K562 (cell line): ENCODE measurements around the gene TUBB6. TPM values are rescaled to one million over a fixed set of nuclear protein-coding genes. Genes with fewer than 3 reads are reported as not detected.

Source experiments
- CBX1 ChIP-seq: sonication (generic); IDR thresholded peaks from 2 replicates; pipeline ENCODE4 v1.6.1; 2016; ENCODE audit warnings: antibody characterized with exemption, low read depth, mild to moderate bottlenecking
- CREBBP ChIP-seq: IDR thresholded peaks from one replicate; pipeline ENCODE4 v1.6.1; 2012; ENCODE audit warnings: low read depth, mild to moderate bottlenecking, control low read depth, inconsistent platforms, low read length
- NFIX ChIP-seq: fragments of 250-450 bp; sonication (Bioruptor Pico); IDR thresholded peaks from 2 replicates; pipeline ENCODE4 v1.4.0; 2020; ENCODE audit warnings: low read depth, mild to moderate bottlenecking, moderate library complexity
- NFXL1 ChIP-seq: fragments of 450-650 bp; formaldehyde crosslinking; IDR thresholded peaks from 2 replicates; pipeline ENCODE4 v1.4.0; 2021; ENCODE audit warnings: mild to moderate bottlenecking
- NR2C1 ChIP-seq, 2 experiments: fragments of 450-650 bp; IDR thresholded peaks; 2 replicates each; pipeline ENCODE4 v1.6.1; 2017; ENCODE audit warnings: mild to moderate bottlenecking in 2 of 2, antibody characterized with exemption in 1 of 2, inconsistent platforms in 1 of 2, missing compliant biosample characterization in 1 of 2, missing genetic modification characterization in 1 of 2
- PML ChIP-seq: IDR thresholded peaks from 2 replicates; pipeline ENCODE4 v1.6.1; 2012; ENCODE audit warnings: low read length, inconsistent platforms
- RFX7 ChIP-seq: fragments of 250-450 bp; sonication (Bioruptor Pico); IDR thresholded peaks from 2 replicates; pipeline ENCODE4 v1.5.1; 2021; ENCODE audit warnings: mild to moderate bottlenecking
- XRCC5 ChIP-seq: fragments of 200-400 bp; formaldehyde crosslinking; IDR thresholded peaks from 2 replicates; pipeline ENCODE4 v1.6.1; 2017; ENCODE audit warnings: low read depth, mild to moderate bottlenecking, low read length
- ZKSCAN1 ChIP-seq: fragments of 150-350 bp; IDR thresholded peaks from 2 replicates; pipeline ENCODE4 v1.6.1; 2016; ENCODE audit warnings: low read depth, low read length
- polyA plus RNA-seq, 8 experiments: library from polyadenylated mRNA; depleted of rRNA in 4 of 8; stranded (reverse) in 5 of 8; unstranded in 3 of 8; fragments of >200 nt; fragmentation: Nextera tagmentation in 2 of 8; fragmentation: Illumina TruSeq in 1 of 8; extraction: Ambion mirVana in 2 of 8; extraction: Trizol in 1 of 8; gene quantifications; 2 replicates each; pipeline versions ENCODE4 v1.2.1 to v1.2.3, GENCODE V29; 2011 to 2014; ENCODE audit warnings: inconsistent platforms in 1 of 8, missing spikeins in 1 of 8
- total RNA-seq, 7 experiments: library from RNA; depleted of rRNA in 6 of 7; stranded (reverse); fragments of >200 nt in 6 of 7; fragmentation: Illumina TruSeq in 2 of 7; extraction: Trizol in 2 of 7; gene quantifications; 2 replicates each; pipeline versions ENCODE4 v1.2.1 to v1.2.3, GENCODE V29; 2011 to 2021; ENCODE audit warnings: low replicate concordance in 1 of 7
- TF ChIP-seq, protein P1 (sequence below): fragments of 450-650 bp; IDR thresholded peaks from 2 replicates; pipeline ENCODE4 v1.6.1; 2016; ENCODE audit warnings: mild to moderate bottlenecking, moderate library complexity

TUBB6 gene
- total and polyA plus RNA-seq, 9 of the 15 experiments (the other 6 are each of a cell fraction or from before 2014, with no cell fraction given): 43.9 to 404 (median 81.1) TPM

DNA sequence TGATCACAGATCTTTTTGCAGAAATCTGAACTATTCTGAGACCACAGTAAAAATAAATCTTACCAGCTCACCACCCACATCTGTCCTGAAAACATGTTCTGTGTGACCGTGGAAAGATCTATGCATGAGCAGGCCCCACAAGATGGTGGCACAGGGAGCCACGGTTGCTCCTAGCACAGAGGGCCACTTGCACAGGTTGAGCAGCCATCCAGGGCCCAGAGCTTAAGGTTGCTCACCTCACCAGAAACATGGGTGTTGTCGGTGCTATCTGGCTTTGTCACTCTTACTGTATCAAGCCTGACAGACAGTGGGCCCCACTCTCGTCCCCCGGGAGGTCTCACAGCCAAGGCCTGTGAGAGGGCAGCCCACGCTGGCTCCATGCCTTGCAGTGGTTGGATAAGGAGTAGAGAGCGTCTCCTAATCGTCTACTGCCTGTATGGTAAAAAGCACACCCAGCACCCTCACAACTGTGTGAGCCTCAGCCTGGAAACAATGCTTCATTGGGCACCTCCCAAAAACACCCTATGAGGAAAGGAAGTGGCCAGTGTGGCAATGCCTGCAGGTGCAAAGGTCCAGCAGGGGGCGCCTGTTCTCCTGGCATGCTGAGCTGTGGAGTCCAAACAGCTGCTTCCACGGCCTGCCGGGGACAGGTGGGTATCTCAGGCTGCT is 19.6 kb downstream of the TUBB6 start (continued):
- TF ChIP-seq, protein P1, sequence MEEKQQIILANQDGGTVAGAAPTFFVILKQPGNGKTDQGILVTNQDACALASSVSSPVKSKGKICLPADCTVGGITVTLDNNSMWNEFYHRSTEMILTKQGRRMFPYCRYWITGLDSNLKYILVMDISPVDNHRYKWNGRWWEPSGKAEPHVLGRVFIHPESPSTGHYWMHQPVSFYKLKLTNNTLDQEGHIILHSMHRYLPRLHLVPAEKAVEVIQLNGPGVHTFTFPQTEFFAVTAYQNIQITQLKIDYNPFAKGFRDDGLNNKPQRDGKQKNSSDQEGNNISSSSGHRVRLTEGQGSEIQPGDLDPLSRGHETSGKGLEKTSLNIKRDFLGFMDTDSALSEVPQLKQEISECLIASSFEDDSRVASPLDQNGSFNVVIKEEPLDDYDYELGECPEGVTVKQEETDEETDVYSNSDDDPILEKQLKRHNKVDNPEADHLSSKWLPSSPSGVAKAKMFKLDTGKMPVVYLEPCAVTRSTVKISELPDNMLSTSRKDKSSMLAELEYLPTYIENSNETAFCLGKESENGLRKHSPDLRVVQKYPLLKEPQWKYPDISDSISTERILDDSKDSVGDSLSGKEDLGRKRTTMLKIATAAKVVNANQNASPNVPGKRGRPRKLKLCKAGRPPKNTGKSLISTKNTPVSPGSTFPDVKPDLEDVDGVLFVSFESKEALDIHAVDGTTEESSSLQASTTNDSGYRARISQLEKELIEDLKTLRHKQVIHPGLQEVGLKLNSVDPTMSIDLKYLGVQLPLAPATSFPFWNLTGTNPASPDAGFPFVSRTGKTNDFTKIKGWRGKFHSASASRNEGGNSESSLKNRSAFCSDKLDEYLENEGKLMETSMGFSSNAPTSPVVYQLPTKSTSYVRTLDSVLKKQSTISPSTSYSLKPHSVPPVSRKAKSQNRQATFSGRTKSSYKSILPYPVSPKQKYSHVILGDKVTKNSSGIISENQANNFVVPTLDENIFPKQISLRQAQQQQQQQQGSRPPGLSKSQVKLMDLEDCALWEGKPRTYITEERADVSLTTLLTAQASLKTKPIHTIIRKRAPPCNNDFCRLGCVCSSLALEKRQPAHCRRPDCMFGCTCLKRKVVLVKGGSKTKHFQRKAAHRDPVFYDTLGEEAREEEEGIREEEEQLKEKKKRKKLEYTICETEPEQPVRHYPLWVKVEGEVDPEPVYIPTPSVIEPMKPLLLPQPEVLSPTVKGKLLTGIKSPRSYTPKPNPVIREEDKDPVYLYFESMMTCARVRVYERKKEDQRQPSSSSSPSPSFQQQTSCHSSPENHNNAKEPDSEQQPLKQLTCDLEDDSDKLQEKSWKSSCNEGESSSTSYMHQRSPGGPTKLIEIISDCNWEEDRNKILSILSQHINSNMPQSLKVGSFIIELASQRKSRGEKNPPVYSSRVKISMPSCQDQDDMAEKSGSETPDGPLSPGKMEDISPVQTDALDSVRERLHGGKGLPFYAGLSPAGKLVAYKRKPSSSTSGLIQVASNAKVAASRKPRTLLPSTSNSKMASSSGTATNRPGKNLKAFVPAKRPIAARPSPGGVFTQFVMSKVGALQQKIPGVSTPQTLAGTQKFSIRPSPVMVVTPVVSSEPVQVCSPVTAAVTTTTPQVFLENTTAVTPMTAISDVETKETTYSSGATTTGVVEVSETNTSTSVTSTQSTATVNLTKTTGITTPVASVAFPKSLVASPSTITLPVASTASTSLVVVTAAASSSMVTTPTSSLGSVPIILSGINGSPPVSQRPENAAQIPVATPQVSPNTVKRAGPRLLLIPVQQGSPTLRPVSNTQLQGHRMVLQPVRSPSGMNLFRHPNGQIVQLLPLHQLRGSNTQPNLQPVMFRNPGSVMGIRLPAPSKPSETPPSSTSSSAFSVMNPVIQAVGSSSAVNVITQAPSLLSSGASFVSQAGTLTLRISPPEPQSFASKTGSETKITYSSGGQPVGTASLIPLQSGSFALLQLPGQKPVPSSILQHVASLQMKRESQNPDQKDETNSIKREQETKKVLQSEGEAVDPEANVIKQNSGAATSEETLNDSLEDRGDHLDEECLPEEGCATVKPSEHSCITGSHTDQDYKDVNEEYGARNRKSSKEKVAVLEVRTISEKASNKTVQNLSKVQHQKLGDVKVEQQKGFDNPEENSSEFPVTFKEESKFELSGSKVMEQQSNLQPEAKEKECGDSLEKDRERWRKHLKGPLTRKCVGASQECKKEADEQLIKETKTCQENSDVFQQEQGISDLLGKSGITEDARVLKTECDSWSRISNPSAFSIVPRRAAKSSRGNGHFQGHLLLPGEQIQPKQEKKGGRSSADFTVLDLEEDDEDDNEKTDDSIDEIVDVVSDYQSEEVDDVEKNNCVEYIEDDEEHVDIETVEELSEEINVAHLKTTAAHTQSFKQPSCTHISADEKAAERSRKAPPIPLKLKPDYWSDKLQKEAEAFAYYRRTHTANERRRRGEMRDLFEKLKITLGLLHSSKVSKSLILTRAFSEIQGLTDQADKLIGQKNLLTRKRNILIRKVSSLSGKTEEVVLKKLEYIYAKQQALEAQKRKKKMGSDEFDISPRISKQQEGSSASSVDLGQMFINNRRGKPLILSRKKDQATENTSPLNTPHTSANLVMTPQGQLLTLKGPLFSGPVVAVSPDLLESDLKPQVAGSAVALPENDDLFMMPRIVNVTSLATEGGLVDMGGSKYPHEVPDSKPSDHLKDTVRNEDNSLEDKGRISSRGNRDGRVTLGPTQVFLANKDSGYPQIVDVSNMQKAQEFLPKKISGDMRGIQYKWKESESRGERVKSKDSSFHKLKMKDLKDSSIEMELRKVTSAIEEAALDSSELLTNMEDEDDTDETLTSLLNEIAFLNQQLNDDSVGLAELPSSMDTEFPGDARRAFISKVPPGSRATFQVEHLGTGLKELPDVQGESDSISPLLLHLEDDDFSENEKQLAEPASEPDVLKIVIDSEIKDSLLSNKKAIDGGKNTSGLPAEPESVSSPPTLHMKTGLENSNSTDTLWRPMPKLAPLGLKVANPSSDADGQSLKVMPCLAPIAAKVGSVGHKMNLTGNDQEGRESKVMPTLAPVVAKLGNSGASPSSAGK: no peak
- TF ChIP-seq CBX1: peak; percentile 35; the same call in 1 of the 2 replicates
- TF ChIP-seq ZKSCAN1: no peak
- no peak for TF ChIP-seq NFIX (CRISPR knock-in tag)
- TF ChIP-seq CREBBP: no peak
- no peak for TF ChIP-seq RFX7 (CRISPR knock-in tag)
- TF ChIP-seq PML: no peak
- TF ChIP-seq NFXL1 (CRISPR knock-in tag): no peak
- no peak for TF ChIP-seq NR2C1 (IDR thresholded peaks at IDR 0.05)
- TF ChIP-seq NR2C1 (tag; IDR thresholded peaks at IDR 0.05): no peak
- TF ChIP-seq XRCC5: peak; percentile 72
